NCI-H345 treated with DMSO at 0.1 percent for 48 hours (cell line): ENCODE results near the gene ARV1.
"Not testable (repeated sequence)": the region's sequence is repeated elsewhere in the genome, so short reads cannot be mapped to it uniquely, and the experiment has no call there.

Experiments
- DNase-seq: peaks from one replicate; lab custom pipeline; 2025; ENCODE audit not compliant: unreplicated experiment; lab: John Stamatoyannopoulos, UW

Gene ARV1

GRCh38 chr1:231016234-231016633 is 37.3 kb downstream of the ARV1 start:
- no peak for DNase-seq

GRCh38 chr1:231016966-231017365 is 38.1 kb downstream of the ARV1 start:
- DNase-seq, result no peak

- no peak for DNase-seq
Measured at GRCh38 chr1:231019711-231020110, 40.8 kb downstream of the ARV1 start.

GRCh38 chr1:231020139-231020601 is 41.3 kb downstream of the ARV1 start:
- DNase-seq, result no peak

- DNase-seq, result no peak
Measured at GRCh38 chr1:231020816-231021215, 41.9 kb downstream of the ARV1 start.

- DNase-seq, result no peak
Measured at GRCh38 chr1:231021540-231022031, 42.7 kb downstream of the ARV1 start.

GRCh38 chr1:231022543-231022942 is 43.6 kb downstream of the ARV1 start:
- not testable (repeated sequence) for DNase-seq

GRCh38 chr1:231023150-231023549 is 44.3 kb downstream of the ARV1 start:
- DNase-seq, result no peak

- no peak for DNase-seq
Measured at GRCh38 chr1:231026576-231026975, 47.7 kb downstream of the ARV1 start.

- DNase-seq, result no peak
Measured at GRCh38 chr1:231027136-231027925, 48.4 kb downstream of the ARV1 start.

GRCh38 chr1:231027971-231028370 is 49.1 kb downstream of the ARV1 start:
- no peak for DNase-seq

GRCh38 chr1:231028682-231029081 is 49.8 kb downstream of the ARV1 start:
- DNase-seq, result no peak

- not testable (repeated sequence) for DNase-seq
Measured at GRCh38 chr1:231029247-231029646, 50.4 kb downstream of the ARV1 start.

- DNase-seq, result no peak
Measured at GRCh38 chr1:231029841-231030240, 50.9 kb downstream of the ARV1 start.

GRCh38 chr1:231032963-231033362 is 54.1 kb downstream of the ARV1 start:
- no peak for DNase-seq

- no peak for DNase-seq
Measured at GRCh38 chr1:231035799-231036198, 56.9 kb downstream of the ARV1 start.

GRCh38 chr1:231036416-231036815 is 57.5 kb downstream of the ARV1 start:
- DNase-seq, result no peak

GRCh38 chr1:231037585-231038517 is 59.0 kb downstream of the ARV1 start:
- DNase-seq, result no peak

GRCh38 chr1:231039161-231040018 is 60.5 kb downstream of the ARV1 start:
- no peak for DNase-seq

- DNase-seq, result no peak
Measured at GRCh38 chr1:231040019-231040799, 61.3 kb downstream of the ARV1 start, which contains the start of gene FAM89A. Gene FAM89A, minus strand, starts transcription at chr1:231040254. Its CDS starts 43 bp downstream, at chr1:231040211.
